GM21723 (cell line): ENCODE data around the gene NT5DC4.

ENCODE experiments used
- ATAC-seq: cut with Tn5 transposase; IDR thresholded peaks from one replicate; pipeline ENCODE4 v1.9.1; 2021; ENCODE audit warnings: mild to moderate bottlenecking, moderate library complexity; ENCODE audit not compliant: unreplicated experiment

The NT5DC4 gene

DNA sequence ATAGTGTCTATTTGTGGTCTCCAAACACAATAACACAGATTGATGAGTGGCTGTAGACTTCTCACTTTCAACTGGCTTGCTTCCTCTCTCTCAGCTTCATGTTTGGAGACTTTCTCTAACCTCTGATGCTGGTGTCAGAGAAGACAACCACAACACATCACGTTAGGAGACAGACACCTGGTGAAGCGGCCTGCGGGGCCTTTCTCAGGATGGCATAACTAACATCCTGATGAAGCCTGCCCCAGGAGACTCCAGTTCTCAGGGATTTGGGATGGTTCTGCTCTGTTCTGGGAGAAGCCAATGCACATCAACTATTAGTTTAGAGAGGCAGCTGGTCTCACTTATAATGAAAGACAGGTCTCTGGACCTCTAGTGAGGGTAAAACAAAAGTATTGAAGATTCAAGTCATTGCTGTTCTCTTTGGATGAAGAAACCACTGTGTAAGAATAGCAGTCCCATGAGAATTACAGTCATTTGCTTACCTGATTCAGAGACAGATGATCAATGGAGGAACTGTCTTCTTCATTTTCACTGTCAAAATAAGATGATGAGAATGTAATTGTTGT is 61.5 kb downstream of the NT5DC4 start:
- ATAC-seq: peak; percentile 83

DNA sequence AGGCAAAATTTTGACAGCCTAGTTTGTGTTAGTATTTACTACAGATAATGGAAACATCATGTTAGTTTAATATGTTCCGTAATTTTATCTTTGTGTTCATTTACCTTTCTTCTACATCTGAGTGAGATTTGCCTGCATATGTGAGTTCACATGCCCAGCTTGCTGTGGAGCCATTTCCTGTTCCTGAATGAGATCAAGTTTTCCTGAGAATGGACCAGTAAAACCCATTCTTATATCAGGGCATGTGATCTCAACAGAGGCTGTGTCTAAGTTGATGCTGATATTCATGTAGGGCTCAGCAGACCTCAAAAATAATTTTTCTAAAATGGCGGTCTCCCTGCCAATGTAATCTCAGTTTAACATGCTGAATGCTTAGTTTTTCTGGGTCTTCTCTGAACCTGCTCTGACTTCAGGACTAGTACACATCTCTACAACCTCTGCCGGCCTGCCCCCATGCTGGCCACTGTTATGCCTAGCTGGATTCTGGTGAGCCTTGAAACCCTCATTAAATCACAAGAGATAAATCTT is 62.4 kb downstream of the NT5DC4 start:
- no peak for ATAC-seq

DNA sequence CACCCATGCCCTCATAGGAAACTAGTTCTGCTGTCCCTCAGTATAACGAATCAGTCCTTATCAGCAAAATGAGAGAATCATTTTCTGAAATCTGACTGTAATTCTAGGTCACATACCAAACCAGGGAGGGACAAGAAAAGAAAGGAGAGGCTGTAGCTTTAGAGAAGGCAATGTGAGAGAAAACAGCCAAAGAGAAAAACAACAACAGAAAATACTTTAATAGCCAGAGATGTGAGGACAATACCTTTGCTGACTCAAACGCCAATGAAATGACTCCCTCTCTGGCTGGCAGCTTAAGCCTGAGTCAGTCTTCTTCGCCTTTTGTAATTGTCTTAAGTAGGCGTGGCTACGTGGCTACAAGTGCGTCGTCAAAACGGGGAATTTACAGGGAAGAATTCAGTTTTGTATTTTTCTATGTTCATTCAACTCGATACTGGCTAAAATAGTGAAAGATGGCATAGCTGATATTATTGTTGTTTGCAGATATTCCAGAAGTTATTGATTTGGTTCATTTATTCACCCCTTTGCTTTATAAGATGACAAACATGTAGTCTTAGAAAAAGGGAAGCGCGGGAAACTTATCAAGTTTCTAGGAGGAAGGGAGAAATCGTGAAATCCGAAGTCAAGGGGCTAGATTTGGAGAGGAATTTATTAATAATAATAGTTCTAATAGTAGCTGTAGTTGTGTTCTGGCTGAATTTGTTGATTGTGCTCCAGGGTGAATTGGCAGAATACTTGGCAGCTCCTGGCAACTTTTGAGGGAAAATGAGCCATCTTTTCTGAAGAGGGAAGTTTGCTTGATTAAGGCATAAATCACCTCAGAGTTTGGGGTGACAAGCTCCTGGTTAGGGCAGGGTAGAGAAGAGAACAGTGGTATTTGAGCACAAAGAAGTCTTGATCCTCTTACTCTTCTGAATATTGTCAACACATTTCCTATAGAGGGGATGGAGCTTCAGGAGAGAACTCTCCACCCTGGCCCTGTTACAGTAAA is 63.7 kb downstream of the NT5DC4 start, which contains the start of gene IL1A:
TSS of gene IL1A (minus strand) at position 295 of the 991 bp plus-strand sequence. CDS start 723 bp downstream, outside the sequence.
- ATAC-seq: no peak

DNA sequence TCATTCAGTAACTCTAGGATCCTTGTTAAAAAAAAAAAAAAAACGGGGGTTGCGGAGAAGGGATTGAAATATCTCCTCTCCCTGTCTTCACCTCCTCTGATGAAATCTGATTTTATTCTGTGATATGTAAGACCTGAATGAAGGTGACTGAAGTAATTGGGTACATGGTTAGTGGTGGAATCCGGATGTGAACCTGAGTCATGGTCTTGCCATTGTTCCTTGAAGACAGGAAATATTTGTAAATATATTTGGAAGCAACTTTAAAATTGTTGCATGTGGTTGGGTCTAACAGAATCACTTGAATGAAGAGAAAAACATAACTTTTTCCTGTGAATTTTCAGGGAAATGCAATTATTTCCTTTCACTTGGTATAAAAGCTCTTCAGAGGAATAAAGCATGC is 66.5 kb downstream of the NT5DC4 start:
- ATAC-seq: no peak

DNA sequence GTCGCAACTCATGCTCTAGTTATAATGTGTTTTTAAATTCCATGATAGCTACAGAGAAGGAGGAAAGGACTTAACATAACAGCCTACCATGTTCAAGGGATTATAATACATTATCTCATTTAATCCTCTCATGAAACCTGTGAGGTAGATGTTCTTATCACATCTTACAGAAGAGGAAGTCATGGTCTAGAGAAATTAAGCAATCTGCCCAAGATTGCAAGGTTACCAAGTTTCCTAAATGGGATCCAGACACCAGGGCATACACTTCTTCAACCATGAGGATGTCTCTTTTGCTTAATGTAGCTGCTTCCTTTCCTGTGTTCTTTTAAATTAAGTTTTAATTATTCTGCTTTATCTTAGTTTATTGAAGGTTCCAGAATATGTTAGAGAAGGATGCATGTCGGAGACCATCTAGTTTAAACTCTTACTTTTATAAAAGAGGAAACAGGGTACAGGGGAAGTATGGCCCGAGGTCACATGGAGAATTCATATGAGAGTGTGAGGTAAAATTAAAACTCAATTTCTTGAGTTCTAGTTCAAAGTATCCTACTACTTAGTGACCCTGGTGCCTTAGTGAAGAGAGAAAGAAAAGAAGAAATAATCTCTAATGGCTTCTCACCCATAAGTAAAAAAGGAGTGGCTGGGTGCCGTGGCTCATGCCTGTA is 67.0 kb downstream of the NT5DC4 start:
- ATAC-seq: no peak

DNA sequence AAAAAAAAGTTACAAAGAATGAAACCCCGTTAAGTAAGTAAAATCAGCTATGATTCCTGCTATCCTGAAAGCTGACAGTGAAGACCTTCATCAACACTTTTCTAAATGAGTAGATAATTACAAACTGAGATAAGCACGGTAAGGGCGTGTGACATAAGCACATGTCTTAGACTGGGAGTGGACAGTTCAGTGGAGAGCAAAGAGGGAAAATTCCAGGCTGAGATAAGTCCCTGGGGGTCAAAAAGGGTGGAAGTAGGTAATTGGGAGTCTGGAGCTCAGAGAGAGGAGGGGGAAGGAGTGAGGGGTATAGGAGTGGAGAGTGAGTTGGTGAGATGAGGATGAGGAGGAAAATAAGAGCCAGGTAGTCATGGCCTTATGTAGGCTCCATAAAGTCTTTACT is 67.8 kb downstream of the NT5DC4 start:
- ATAC-seq: no peak
